LoVo (cell line): ENCODE results near the gene FCSK.
"Not testable (repeated sequence)": the region's sequence is repeated elsewhere in the genome, so short reads cannot be mapped to it uniquely, and the experiment has no call there.

Experiments
- DNase-seq: peaks from one replicate; pipeline ENCODE4 v3.0.0-alpha.2; 2016; ENCODE audit warnings: low spot score

The FCSK gene

GRCh38 chr16:70524399-70524825 is 70.0 kb downstream of the FCSK start:
- DNase-seq: not testable (repeated sequence)

- DNase-seq: no peak
Measured at GRCh38 chr16:70526403-70526802, 72.0 kb downstream of the FCSK start.

- DNase-seq: no peak
Measured at GRCh38 chr16:70527315-70527996, 73.1 kb downstream of the FCSK start.

- DNase-seq: peak; percentile 42
Measured at GRCh38 chr16:70529051-70529777, 74.8 kb downstream of the FCSK start.
